Keratinocyte (primary cell): Measurements from ENCODE around the gene INVS. TPM values are rescaled to one million over a fixed set of nuclear protein-coding genes. Genes with fewer than 3 reads are reported as not detected.

Source experiments
- DNase-seq: peaks from one replicate; pipeline ENCODE4 v3.0.0-alpha.2; 2011; ENCODE audit warnings: low read depth, missing footprints, low spot score
- FAIRE-seq: peaks from 2 replicates; lab custom pipeline; 2011; peaks lifted over from hg19 to GRCh38; lab: Jason Lieb, UNC
- H2AFZ ChIP-seq: 2 replicates; pipeline ENCODE4 v1.6.0; 2012; ENCODE audit warnings: low read length, control low read depth, inconsistent platforms; ENCODE audit not compliant: control insufficient read depth
- H3K27ac ChIP-seq: 2 replicates; pipeline ENCODE4 v1.5.1; 2011; ENCODE audit warnings: low read length; ENCODE audit not compliant: control insufficient read depth, insufficient read depth
- H3K27me3 ChIP-seq: 3 replicates; pipeline ENCODE4 v1.6.0; 2011; ENCODE audit warnings: low read length; ENCODE audit not compliant: control insufficient read depth, insufficient read depth; ENCODE audit errors: extremely low read depth
- H3K36me3 ChIP-seq, 2 experiments: 2 replicates in 1 of 2; 3 replicates in 1 of 2; pipeline ENCODE4 v1.5.1; 2011; ENCODE audit warnings: low read length in 2 of 2, mild to moderate bottlenecking in 1 of 2; ENCODE audit not compliant: control insufficient read depth in 2 of 2, insufficient read depth in 2 of 2; ENCODE audit errors: extremely low read depth in 1 of 2
- H3K4me1 ChIP-seq: 3 replicates; pipeline ENCODE4 v1.5.1; 2011; ENCODE audit warnings: low read length; ENCODE audit not compliant: control insufficient read depth, insufficient read depth; ENCODE audit errors: extremely low read depth
- H3K4me2 ChIP-seq: 3 replicates; pipeline ENCODE4 v1.6.0; 2011; ENCODE audit warnings: low read depth, low read length; ENCODE audit not compliant: control insufficient read depth, insufficient read depth; ENCODE audit errors: extremely low read depth
- H3K4me3 ChIP-seq, 3 experiments: fragments of 200-600 bp in 1 of 3; sonication (generic) in 1 of 3; 2 replicates in 2 of 3; 3 replicates in 1 of 3; pipeline ENCODE4 v1.5.1; 2011 to 2016; ENCODE audit warnings: low read length in 3 of 3, mild to moderate bottlenecking in 3 of 3, control low read depth in 2 of 3, inconsistent platforms in 1 of 3, low read depth in 1 of 3, mixed read lengths in 1 of 3, mixed run types in 1 of 3, moderate library complexity in 1 of 3; ENCODE audit not compliant: control insufficient read depth in 2 of 3, insufficient read depth in 2 of 3; ENCODE audit errors: extremely low read depth in 1 of 3
- H3K79me2 ChIP-seq: 2 replicates; pipeline ENCODE4 v1.6.0; 2012; ENCODE audit warnings: low read length; ENCODE audit not compliant: control insufficient read depth, insufficient read depth
- H3K9ac ChIP-seq: 3 replicates; pipeline ENCODE4 v1.6.0; 2011; ENCODE audit warnings: low read length; ENCODE audit not compliant: control insufficient read depth, insufficient read depth; ENCODE audit errors: extremely low read depth
- H3K9me1 ChIP-seq: 3 replicates; pipeline ENCODE4 v1.6.0; 2011; ENCODE audit warnings: low read length; ENCODE audit not compliant: control insufficient read depth, insufficient read depth; ENCODE audit errors: extremely low read depth
- H3K9me3 ChIP-seq: 2 replicates; pipeline ENCODE4 v1.5.1; 2012; ENCODE audit warnings: low read depth, low read length; ENCODE audit not compliant: control insufficient read depth
- H4K20me1 ChIP-seq: 3 replicates; pipeline ENCODE4 v1.6.0; 2011; ENCODE audit warnings: low read length; ENCODE audit not compliant: control insufficient read depth, insufficient read depth; ENCODE audit errors: extremely low read depth
- EZH2 ChIP-seq: IDR thresholded peaks from one replicate; pipeline ENCODE4 v1.6.1; 2012; ENCODE audit warnings: inconsistent platforms, mild to moderate bottlenecking, low read length, moderate library complexity
- dilution Hi-C: fragments of 300-500 bp; cut with MboI; formaldehyde crosslinking; loops from one replicate; pipeline ENCODE4 v1.7.0; 2020; ENCODE audit warnings: low sequenced_read_pairs; ENCODE audit not compliant: extremely low pct_ligation_motif_present
- polyA plus RNA-seq, 5 experiments: library from polyadenylated mRNA; depleted of rRNA in 3 of 5; stranded (reverse) in 3 of 5; stranded (forward) in 1 of 5; unstranded in 1 of 5; fragments of >200 nt; gene quantifications; 1 replicate in 1 of 5; 2 replicates in 3 of 5; 3 replicates in 1 of 5; pipeline versions ENCODE4 v1.2.1 to v1.2.3, GENCODE V29; 2011 to 2012; ENCODE audit warnings: missing spikeins in 2 of 5, low read depth in 1 of 5, low replicate concordance in 1 of 5
- TF ChIP-seq, protein P1 (sequence below), 3 experiments: IDR thresholded peaks in 1 of 3; conservative IDR thresholded peaks in 1 of 3; optimal IDR thresholded peaks in 1 of 3; 2 replicates in 2 of 3; 3 replicates in 1 of 3; pipeline versions ENCODE3 to v1.5.1; 2011; ENCODE audit warnings: low read length in 3 of 3, mild to moderate bottlenecking in 3 of 3, moderate library complexity in 2 of 3, control low read depth in 1 of 3, inconsistent platforms in 1 of 3; ENCODE audit not compliant: insufficient read depth in 2 of 3; ENCODE audit errors: extremely low read depth in 1 of 3

Gene INVS
- polyA plus RNA-seq, 1 donor (not counting 4 experiments of a cell fraction or from before 2014, with no cell fraction given) = 21.1 TPM

DNA sequence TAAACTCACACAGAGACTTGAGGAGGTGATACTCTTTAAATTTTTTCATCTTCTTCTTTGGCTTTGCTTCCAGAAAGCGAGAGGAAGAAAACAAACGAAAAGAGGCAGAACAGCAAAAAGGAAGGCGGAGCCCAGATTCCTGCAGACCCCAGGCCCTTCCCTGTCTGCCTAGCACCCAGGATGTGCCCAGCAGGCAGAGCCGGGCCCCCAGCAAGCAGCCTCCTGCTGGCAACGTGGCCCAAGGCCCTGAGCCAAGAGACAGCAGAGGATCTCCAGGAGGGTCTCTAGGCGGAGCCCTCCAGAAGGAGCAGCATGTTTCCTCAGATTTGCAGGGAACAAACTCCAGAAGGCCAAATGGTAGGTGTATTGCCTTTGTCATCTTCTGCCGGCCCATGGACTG, 185.2 kb downstream of the INVS start:
- Histone ChIP-seq H3K4me2 (no peak overlapping the region), H3K27ac (no peak overlapping the region), H3K79me2 (no peaks in the 10 kb centered on the region), H2AFZ (no peak overlapping the region), H4K20me1 (no peaks in the 10 kb centered on the region), H3K27me3 (no peaks in the 10 kb centered on the region), H3K4me3 (no peak overlapping the region), H3K9me1 (no peaks in the 10 kb centered on the region), H3K36me3 (peaks cover 3 to 4% of the 10 kb centered on the region in 2 experiments), H3K9ac (no peak overlapping the region), H3K4me1 (no peaks in the 10 kb centered on the region), H3K9me3 (no peaks in the 10 kb centered on the region)
- dilution Hi-C loops = no loop called here
- no peak for FAIRE-seq
- no peak for TF ChIP-seq EZH2
- TF ChIP-seq, protein P1, sequence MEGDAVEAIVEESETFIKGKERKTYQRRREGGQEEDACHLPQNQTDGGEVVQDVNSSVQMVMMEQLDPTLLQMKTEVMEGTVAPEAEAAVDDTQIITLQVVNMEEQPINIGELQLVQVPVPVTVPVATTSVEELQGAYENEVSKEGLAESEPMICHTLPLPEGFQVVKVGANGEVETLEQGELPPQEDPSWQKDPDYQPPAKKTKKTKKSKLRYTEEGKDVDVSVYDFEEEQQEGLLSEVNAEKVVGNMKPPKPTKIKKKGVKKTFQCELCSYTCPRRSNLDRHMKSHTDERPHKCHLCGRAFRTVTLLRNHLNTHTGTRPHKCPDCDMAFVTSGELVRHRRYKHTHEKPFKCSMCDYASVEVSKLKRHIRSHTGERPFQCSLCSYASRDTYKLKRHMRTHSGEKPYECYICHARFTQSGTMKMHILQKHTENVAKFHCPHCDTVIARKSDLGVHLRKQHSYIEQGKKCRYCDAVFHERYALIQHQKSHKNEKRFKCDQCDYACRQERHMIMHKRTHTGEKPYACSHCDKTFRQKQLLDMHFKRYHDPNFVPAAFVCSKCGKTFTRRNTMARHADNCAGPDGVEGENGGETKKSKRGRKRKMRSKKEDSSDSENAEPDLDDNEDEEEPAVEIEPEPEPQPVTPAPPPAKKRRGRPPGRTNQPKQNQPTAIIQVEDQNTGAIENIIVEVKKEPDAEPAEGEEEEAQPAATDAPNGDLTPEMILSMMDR (optimal IDR thresholded peaks at IDR 0.05 in 1 of 3, IDR thresholded peaks at IDR 0.05 in 1 of 3, conservative IDR thresholded peaks at IDR 0.05 in 1 of 3; ENCODE audit: extremely low read depth in 1 of 3, insufficient read depth in 2 of 3, low read length in 3 of 3) = no peak
- DNase-seq = no peak

DNA sequence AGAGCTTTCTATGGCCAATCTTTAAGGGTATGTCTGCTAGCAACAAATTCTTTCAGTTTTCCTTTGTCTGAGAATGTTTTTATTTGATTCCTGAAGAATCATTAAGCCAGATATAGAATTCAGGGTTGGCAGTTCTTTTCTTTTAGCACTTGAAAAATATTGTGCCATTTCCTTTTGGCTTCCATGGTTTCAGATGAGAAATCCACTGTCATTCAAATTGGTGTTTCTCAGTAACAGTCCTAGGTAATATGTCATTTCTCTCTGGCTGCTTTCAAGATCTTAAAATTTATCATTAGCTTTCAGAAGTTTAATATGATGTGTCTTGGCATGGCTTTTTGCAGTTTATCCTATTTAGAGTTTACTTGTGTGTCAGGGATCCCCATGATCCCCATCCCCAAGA, 186.0 kb downstream of the INVS start:
- peaks cover 3 to 4% of the 10 kb centered on the region in 2 experiments for H3K36me3 ChIP-seq
- no peak for FAIRE-seq
- H3K9ac ChIP-seq = no peak overlapping the region
- H3K4me3 ChIP-seq = no peak overlapping the region
- no peaks in the 10 kb centered on the region for H3K79me2 ChIP-seq
- dilution Hi-C loops = no loop called here
- no peak overlapping the region for H3K4me2 ChIP-seq
- no peaks in the 10 kb centered on the region for H3K9me1 ChIP-seq
- TF ChIP-seq, protein P1 (optimal IDR thresholded peaks at IDR 0.05 in 1 of 3, IDR thresholded peaks at IDR 0.05 in 1 of 3, conservative IDR thresholded peaks at IDR 0.05 in 1 of 3; ENCODE audit: extremely low read depth in 1 of 3, insufficient read depth in 2 of 3, low read length in 3 of 3) = no peak
- H3K4me1 ChIP-seq = no peaks in the 10 kb centered on the region
- no peaks in the 10 kb centered on the region for H3K27me3 ChIP-seq
- no peaks in the 10 kb centered on the region for H3K9me3 ChIP-seq
- H4K20me1 ChIP-seq = no peaks in the 10 kb centered on the region
- H2AFZ ChIP-seq = no peak overlapping the region
- no peak overlapping the region for H3K27ac ChIP-seq
- no peak for DNase-seq
